ENCODE results near the gene MFSD6.
A peak's percentile ranks its signal among the peaks of the same experiment; 100 is the strongest.
"Not testable (repeated sequence)": the region's sequence is repeated elsewhere in the genome, so short reads cannot be mapped to it uniquely, and the experiment has no call there.

Gene MFSD6

DNA sequence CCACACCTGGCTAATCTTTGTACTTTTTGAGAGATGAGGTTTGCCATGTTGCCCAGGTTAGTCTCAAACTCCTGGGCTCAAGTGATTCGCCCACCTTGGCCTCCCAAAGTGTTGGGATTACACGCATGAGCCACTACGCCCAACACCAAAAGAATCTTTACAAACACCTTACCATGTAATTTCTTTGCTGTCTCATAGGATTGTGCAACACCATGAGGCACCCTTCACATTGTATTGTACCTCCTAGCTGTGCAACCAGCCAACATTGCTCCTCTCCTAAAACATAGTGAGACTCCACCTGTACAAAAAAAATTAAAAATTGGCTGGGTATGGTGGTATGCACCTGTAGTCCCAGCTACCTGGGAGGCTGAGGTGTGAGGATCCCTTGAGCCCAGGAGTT lies 3.1 kb upstream of the MFSD6 start:
- FAIRE-seq (no peak), DNase-seq (ENCODE audit: insufficient read length, low spot score) (no peak)

DNA sequence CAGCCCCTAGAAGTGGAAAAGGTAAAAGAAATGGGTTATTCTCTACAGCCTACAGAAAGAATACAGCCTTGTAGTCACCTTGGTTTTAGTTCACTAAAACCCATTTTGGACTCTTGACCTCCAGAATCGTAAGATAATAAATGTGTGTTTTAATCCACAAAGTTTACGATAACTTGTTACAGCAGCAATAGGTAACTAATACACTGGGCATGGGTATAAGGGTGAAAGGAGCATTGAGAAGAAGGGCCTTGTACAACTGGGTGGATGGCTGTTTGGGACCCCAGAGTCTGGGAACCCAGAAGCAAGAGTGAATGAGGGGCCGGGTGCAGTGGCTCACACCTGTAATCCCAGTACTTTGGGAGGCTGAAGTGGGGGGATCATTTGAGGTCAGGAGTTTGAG lies 2.2 kb upstream of the MFSD6 start:
- no peak for DNase-seq (ENCODE audit: insufficient read length, low spot score)
- no peak for FAIRE-seq

DNA sequence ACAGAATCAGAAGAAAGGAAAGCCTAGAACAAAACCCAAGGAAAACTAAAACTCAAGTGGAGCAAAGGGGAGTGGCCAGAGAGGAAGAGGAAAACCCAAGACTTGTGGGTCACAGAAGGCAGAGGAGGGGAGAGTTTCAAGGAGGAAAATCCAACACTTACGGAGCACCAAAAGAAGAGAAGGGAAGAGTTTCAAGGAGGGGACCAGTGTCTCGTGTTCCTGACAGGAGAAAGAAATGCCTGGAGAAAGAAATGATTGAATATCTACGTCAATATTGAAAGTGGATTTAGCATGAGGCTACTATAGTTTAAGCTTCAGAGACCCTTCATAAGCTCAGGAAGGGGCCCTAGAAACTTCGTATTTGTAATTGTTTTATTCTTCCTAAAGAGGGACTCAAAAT lies 1.4 kb upstream of the MFSD6 start:
- FAIRE-seq (peak; percentile 18), DNase-seq (ENCODE audit: insufficient read length, low spot score) (no peak)

- DNase-seq (ENCODE audit: insufficient read length, low spot score) (no peak), FAIRE-seq (peak; percentile 40)
These were observed 901 bp upstream of the MFSD6 start for GRCh38 chr2:190407246-190407661.

- FAIRE-seq (peak; percentile 78), DNase-seq (ENCODE audit: insufficient read length, low spot score) (peak; percentile 57)
These were observed 550 bp downstream of the MFSD6 start for GRCh38 chr2:190408538-190409271.

- no peak for FAIRE-seq
- no peak for DNase-seq (ENCODE audit: insufficient read length, low spot score)
These were observed 1.5 kb downstream of the MFSD6 start for GRCh38 chr2:190409616-190410015.

DNA sequence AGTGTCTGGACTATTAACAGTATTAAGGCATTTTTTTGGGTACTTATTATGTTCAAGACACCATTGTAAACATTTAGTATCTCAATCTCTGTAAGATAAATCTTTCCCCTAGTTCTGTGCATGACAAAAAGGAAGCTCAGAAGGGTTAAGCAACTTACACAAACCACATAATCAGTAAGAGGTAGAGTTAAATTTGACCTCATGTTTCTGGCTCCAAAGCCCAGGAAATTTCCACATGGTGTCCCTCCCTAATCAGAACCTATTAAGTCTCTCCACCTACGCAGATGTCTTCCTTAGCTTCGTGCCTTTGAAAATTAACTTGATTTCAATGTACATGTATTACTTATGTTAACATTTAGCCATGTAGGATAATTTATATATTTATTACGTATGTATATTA lies 2.0 kb downstream of the MFSD6 start:
- no peak for FAIRE-seq
- no peak for DNase-seq (ENCODE audit: insufficient read length, low spot score)

DNA sequence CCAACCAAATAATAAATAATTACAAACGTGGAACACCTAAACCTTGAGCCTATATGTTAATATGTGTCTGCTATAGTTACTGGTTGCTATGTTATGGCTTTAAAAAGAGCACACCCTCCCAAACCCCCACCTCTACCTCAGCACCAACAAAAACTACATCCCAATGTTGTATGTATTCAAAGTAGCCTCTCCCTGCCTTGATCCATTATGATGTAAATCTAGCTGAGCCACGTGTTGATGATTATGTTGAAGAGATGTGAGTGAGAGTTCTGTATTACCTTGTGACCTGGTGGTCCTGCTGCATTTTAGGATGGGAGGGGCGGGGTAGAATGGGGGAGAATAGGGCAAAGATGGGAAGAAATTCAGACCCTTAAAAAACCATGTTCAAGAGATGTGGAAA lies 4.8 kb downstream of the MFSD6 start:
- FAIRE-seq (no peak), DNase-seq (ENCODE audit: insufficient read length, low spot score) (no peak)

DNA sequence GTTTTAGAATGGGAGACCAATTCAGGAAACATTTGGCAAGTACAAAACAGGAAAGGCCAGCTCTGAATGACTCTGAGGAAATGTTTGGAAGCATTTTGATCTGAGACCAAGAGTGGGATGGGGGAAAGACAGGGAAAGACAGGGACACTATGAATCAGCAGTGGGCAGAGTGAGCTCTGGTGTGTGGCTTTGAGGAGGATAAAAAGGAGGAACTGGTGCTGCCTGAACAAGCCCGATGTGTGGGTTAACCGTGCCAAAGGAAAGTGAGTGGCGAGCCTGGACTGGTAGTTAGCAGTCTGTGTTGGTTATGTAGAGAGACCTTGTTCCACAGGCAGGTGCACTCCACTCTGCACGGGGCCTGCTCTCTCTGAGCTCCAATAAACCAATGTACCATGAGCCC lies 5.3 kb downstream of the MFSD6 start:
- no peak for FAIRE-seq
- no peak for DNase-seq (ENCODE audit: insufficient read length, low spot score)

- FAIRE-seq (peak; percentile 61), DNase-seq (ENCODE audit: insufficient read length, low spot score) (no peak)
These were observed 7.1 kb downstream of the MFSD6 start for GRCh38 chr2:190415251-190415650.

GRCh38 chr2:190415794-190416775 lies 7.9 kb downstream of the MFSD6 start:
- DNase-seq (ENCODE audit: insufficient read length, low spot score) (no peak), FAIRE-seq (peak; percentile 61)

DNA sequence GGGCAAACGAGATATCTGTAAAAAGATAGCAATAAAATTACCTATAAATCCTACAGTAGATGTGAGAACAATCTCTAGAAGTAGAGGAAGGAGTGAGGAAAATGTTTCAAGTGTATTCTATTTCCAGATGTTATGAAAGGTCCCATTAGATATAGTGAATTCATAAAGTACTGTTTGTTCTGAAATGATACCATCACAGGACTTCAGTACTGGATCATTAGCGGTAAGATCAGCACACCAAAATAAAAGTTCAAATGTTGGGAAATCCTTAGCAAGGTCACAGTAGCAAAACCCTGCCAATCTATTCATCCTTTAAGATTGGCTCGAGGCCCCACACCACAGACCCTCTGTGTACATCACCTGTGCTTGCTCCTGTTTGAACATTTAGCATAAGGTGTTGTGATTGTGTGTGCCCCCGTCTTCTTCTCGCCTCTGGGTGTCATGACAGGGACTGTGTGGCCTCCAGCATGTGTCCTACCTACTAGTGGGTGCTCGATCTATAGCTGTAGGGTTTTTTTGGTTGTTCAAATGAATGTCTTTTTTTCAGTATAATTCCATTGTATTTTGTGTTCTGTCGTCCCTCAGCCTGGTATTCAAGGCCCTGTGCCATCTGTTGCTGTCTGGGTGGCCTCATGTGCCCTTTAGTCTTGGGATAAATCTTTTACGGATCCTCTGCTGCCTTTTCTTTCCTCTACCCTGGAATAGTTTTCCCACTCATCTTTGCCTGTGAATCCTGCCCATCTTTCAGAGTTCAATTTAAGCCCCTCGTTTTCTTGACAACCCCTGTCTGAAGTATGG lies 9.1 kb downstream of the MFSD6 start:
- DNase-seq (ENCODE audit: insufficient read length, low spot score) (no peak), FAIRE-seq (no peak)

DNA sequence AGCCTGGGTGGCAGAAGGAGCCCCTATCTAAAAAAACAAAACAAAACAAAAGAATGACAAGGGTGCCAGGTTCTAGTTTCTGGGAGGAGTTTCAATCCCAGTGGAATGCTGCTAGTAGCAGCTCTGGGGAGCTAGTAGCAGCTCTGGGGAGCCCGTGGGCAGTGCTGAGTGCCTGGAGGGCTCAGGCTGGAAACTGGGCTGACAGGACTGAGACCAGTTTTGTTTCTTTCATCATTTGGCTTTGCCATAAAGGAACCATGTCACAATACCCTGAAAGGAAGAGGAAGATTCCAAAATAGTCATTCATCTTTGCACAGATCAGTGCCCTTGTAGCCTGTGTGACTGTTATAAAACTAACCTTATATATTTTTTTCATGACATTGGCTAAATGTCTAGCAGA lies 10.6 kb downstream of the MFSD6 start:
- FAIRE-seq, result no peak
- DNase-seq (ENCODE audit: insufficient read length, low spot score), result no peak

DNA sequence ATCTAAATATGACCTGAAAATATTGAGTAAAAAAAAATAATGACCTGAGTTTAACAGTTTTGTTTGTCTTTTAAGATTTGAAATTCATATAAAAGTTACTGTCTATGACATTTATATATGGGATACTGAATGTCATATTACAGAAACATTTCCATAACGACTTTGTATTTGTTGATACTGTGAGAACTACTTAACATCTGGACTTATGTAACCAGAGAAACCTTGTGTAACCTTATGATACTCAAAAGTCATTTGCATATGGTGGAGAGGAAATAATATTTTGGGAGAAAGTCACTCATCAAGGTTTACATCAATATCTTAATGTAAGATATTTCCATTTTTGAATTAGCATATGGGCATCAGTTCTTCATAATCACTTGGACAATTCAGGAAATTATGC lies 12.6 kb downstream of the MFSD6 start:
- peak; percentile 72 for FAIRE-seq

DNA sequence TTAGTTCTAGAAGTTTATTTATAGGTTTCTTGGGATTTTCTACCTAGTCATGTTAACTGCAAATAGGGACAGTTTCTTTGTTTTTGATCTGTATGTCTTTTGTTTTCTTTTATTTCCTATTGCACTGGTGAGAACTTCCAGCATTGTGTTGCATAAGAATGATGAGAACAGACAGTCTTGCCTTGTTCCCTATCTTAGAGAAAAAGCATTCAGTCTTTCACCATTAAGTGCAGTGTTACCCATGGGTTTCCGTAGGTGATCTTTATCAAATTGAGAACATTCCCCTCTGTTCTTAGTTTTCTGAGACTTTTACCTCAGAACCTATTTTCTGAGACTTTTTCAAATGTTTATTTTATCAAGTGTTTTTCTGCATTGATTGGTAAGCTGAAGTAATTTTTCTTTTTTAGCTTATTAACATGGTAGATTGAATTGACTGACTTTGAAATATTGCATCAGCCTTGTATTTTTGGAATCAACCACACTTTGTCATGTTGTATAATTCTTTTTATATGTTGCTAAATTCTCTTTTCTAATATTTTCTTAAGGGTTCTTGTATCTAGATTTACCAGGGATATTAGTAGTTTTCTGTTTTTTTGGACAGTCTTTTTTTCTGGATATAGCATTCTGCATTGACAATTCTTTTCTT lies 17.2 kb downstream of the MFSD6 start:
- DNase-seq (ENCODE audit: insufficient read length, low spot score), result no peak
- peak; percentile 45 for FAIRE-seq

More for the DNA sequence above, 12.6 kb downstream of the MFSD6 start:
- no peak for DNase-seq (ENCODE audit: insufficient read length, low spot score)

DNA sequence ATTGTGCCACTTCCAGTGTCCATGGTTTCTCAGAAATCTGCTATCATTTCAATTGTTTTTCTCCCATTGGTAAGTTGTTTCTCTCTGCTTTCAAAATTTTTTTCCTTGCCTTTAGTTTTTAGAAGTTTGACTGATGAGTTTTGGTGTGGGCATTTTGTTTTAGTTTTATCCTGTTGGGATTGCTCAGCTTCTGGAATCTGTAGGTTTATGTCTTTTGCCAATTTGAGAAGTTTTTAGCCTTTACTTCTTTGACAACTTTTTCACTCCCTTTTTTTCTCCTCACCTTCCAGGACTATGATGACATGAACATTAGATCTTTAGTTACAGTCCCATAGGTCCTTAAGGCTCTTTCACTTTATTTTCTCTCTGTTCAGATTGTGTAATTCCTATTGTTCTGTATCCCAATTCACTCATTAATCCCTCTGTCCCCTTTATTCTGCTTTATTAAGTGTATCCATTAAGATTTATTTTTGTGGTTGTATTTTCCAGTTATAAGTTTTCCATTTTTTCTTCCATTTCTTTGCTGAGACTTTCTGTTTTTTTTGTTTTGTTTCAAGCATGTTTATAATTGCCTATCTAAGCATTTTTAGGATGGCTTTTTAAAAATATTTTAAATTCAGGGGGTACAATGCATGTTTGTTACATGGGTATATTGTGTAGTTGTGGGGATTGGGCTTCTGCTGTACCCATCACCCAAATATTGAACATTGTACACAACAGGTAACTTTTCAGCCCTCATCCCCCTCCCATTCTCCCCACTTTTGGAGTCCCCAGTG lies 17.9 kb downstream of the MFSD6 start:
- no peak for DNase-seq (ENCODE audit: insufficient read length, low spot score)
- no peak for FAIRE-seq

DNA sequence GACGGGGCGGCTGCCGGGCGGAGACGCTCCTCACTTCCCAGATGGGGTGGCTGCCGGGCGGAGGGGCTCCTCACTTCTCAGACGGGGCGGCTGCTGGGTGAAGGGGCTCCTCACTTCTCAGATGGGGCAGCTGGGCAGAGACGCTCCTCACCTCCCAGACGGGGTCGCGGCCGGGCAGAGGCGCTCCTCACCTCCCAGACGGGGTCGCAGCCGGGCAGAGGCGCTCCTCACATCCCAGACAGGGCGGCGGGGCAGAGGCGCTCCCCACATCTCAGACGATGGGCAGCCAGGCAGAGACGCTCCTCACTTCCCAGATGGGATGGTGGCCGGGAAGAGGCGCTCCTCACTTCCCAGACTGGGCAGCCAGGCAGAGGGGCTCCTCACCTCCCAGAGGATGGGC lies 22.7 kb downstream of the MFSD6 start:
- DNase-seq (ENCODE audit: insufficient read length, low spot score); FAIRE-seq: not testable (repeated sequence)

DNA sequence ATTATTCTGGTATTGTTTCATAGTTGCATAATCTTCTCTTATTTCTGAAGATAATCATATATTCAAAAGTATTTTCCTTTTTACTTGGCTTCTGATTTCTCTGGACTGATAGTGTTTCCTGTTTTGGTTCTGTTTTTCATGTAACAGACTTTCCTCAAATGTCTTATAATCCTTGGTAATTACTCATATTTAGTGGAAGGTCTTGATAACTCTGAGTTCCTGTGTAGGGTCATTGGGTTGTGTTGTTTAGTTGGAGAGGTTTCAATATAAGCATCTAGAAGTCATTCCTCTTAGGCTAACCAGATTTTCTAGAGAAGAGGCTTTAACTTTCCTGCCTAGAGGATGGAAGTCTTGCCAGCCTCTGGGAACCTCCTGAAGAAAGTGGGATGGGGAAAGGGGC lies 23.8 kb downstream of the MFSD6 start:
- FAIRE-seq, result peak; percentile 8
- DNase-seq (ENCODE audit: insufficient read length, low spot score), result no peak

GRCh38 chr2:190432567-190433231 lies 24.5 kb downstream of the MFSD6 start:
- no peak for DNase-seq (ENCODE audit: insufficient read length, low spot score)
- FAIRE-seq, result peak; percentile 4
